GM12891 (cell line): Measurements from ENCODE around the gene CDH15.

ENCODE experiments used
- POLR2A ChIP-seq: IDR thresholded peaks from 2 replicates; pipeline ENCODE4 v1.6.1; 2011; ENCODE audit warnings: low read depth, low read length, control low read depth
- POLR2AphosphoS5 ChIP-seq: IDR thresholded peaks from 2 replicates; pipeline ENCODE4 v1.6.1; 2011; ENCODE audit warnings: low read depth, low read length, control low read depth
- TAF1 ChIP-seq: IDR thresholded peaks from 2 replicates; pipeline ENCODE4 v1.6.1; 2011; ENCODE audit warnings: low read depth, low read length, control low read depth

DNA sequence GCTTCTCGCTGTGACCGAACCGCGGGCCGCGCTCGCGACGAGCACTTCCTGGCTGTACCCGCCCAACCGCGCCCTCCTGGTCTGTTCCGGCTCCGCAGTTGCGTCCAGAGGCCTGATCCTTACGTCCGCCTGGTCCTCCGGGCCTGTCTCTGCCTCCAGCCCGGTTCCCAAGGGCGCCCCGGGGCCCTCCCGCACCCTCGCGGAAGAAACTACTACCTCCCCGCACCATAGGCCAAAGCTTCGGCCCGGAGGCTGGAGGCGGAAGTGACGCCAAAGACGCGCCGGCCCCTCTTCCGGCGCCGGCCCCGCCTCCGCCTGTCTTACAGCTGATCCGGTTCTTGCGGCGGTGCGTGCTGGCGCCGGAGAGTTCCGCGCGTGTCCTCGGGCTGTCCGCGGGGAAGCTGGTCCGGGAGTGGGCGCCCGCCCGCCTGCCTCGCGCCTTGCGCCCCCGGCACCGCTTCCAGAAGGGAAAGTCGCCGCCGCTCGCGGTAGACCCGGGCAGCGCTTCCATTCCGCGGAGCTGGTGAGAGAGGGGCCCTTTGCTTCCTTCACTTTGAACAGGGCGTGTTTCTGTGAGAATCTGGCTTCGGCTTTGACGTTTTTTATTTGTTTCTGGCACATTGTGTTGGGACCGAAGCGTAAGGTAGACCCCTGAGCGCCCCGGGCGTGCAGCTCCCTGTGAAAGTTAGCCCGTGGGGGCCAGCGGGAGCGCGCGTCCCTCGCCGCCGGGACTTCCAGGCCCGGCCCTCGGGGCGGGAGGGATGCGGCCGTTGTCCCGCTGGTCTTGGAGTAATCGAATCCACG lies 46.0 kb downstream of the CDH15 start, which contains the start of gene ZNF778:
- TF ChIP-seq POLR2A, result peak; percentile 76
- peak; percentile 76 for TF ChIP-seq POLR2AphosphoS5
- TF ChIP-seq TAF1, result peak; percentile 77; the same call in 1 of the 2 replicates
